IPS DF 6.9 (cell line): ENCODE measurements around the gene MED15.
"Not testable (repeated sequence)": the region's sequence is repeated elsewhere in the genome, so short reads cannot be mapped to it uniquely, and the experiment has no call there.

Experiments
- DNase-seq: peaks from one replicate; pipeline ENCODE4 v3.0.0-alpha.2; 2013; ENCODE audit warnings: low read depth, low spot score
- H3K27ac ChIP-seq: one replicate; pipeline ENCODE4 v1.5.1; 2013; ENCODE audit warnings: low read length, control low read depth
- H3K27me3 ChIP-seq: 2 replicates; pipeline ENCODE4 v1.6.1; 2013; ENCODE audit warnings: mild to moderate bottlenecking, low read length; ENCODE audit not compliant: control insufficient read depth, insufficient read depth
- H3K36me3 ChIP-seq: 2 replicates; pipeline ENCODE4 v1.6.1; 2013; ENCODE audit warnings: low read length; ENCODE audit not compliant: control insufficient read depth, insufficient read depth
- H3K4me1 ChIP-seq: 2 replicates; pipeline ENCODE4 v1.6.1; 2013; ENCODE audit warnings: low read length; ENCODE audit not compliant: control insufficient read depth, insufficient read depth
- H3K4me3 ChIP-seq: 2 replicates; pipeline ENCODE4 v1.5.1; 2013; ENCODE audit warnings: mild to moderate bottlenecking, low read length
- H3K9me3 ChIP-seq: 2 replicates; pipeline ENCODE4 v1.6.1; 2013; ENCODE audit warnings: low read length, inconsistent platforms; ENCODE audit not compliant: control insufficient read depth, insufficient read depth
- WGBS: extraction: QIAGEN DNeasy Blood & Tissue Kit; methylation state at CpG from one replicate; pipeline ENCODE4 v1.1.7; 2013; ENCODE audit warnings: mixed read lengths, missing lambda C conversion rate; ENCODE audit not compliant: insufficient read length, insufficient coverage; 5-methylcytosine and 5-hydroxymethylcytosine counted together

Gene MED15

GRCh38 chr22:20532256-20532993 is 25.0 kb downstream of the MED15 start:
- Histone ChIP-seq H3K4me1 (no peaks in the 10 kb centered on the region; the same call in 1 of the 2 replicates), H3K4me3 (no peak overlapping the region), H3K9me3 (no peaks in the 10 kb centered on the region), H3K27me3 (no peaks in the 10 kb centered on the region), H3K27ac (no peak overlapping the region), H3K36me3 (0 out of 2 replicates have a peak, but pooled peaks cover 3% of the 10 kb centered on the region)
- no peak for DNase-seq
- WGBS: no CpG with 5 or more reads among the region's 10 CpGs

DNA sequence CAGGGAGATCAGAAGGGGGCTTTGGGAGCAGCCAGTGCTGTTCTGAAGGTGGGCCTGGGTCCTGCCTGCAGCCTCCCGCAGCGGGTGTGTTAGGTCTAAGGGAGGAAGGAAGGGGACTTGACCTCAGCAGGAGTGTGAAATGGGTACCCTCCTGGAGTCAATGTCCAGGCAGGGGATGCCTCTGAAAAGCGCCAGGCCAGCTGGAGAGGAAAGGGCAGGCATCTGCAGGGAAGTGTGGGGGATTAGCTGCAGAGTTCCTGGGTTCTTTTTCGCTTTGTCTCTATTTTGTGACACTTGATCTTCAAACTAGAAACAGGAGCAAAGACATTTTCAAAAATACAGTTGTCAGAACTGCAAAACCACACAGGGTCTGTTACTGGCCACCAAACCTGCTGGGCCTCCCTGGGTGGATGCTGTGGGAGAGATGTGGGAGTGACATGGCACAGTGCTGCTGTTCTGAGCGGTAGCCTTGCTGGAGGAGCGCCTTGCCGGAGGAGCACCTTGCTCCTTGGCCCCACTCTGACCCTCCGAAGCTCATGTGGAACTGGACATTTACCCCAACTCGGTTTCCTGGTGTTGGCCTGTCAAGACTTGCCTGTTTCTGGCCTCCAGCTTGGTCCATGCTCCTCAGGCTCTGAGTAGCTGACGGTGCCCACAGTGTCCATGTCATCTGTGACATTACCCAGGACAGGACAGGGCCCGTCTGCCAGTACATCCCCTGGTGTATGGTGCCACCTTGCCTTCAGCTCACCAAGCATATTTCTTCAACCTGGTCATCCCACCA is 25.9 kb downstream of the MED15 start:
- DNase-seq: no peak
- no CpG with 5 or more reads among the region's 11 CpGs for WGBS
- Histone ChIP-seq H3K9me3 (no peaks in the 10 kb centered on the region), H3K27me3 (no peaks in the 10 kb centered on the region), H3K27ac (no peak overlapping the region), H3K36me3 (0 out of 2 replicates have a peak, but pooled peaks cover 3% of the 10 kb centered on the region), H3K4me1 (no peaks in the 10 kb centered on the region; the same call in 1 of the 2 replicates), H3K4me3 (no peak overlapping the region)

DNA sequence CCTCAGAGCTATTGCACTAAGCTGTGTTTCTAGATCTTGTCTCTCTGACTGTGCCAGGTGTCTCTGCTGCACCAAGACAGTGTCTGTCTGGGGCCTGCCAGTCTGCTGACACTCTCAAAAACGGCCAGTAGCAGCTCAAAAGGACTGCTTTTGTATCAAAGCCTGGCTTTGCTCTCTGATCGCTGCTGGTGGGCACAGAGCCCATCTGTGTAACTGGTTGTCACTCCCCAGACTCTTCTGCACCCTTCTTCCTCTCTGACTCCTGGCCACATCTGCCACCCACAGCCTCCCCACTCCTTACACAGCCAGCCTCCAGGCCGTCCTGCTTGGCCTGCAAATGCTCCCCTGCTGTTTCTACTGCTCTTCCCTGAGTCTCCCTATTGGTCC is 26.5 kb downstream of the MED15 start:
- H3K9me3 ChIP-seq: no peaks in the 10 kb centered on the region
- no peaks in the 10 kb centered on the region for H3K27me3 ChIP-seq
- H3K36me3 ChIP-seq: no peaks in the 10 kb centered on the region
- DNase-seq: no peak
- H3K27ac ChIP-seq: no peak overlapping the region
- H3K4me1 ChIP-seq: no peaks in the 10 kb centered on the region; the same call in 1 of the 2 replicates
- no CpG with 5 or more reads among the region's 3 CpGs for WGBS
- no peak overlapping the region for H3K4me3 ChIP-seq

DNA sequence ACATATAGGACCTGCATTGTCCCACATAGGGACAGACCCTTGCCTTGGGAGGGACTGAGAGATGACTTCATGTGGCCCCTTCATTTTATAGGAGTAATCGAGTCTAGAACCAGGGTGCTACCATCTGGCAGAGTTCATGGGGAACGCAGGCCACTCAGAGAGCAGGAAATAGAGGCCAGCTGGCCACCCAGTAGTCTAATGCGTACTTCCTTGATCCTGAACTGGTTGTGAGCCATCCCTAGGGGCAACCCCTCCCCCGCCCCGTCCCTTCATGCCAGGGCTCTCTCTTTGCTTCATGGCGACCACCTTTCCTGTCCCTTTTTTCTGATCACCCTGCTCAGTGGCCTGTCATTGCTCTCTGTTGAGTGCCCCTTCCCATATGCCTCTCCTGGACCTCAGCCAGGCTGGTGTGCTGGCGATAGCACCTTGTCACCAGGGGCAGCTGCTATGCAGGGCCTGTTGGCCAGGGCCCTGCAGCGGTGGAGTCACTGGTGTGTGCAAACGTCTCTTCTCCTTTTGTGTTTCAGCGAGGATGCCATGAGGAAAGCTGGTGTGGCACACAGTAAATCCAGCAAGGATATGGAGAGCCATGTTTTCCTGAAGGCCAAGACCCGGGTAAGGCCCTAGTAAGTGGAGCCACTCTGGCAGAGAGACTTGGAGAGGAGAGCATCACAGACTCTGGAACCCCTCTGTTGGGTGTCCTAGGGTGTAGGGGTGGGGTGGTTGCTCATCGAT is 29.3 kb downstream of the MED15 start:
- no peak for DNase-seq
- Histone ChIP-seq H3K4me1 (no peaks in the 10 kb centered on the region), H3K4me3 (no peak overlapping the region), H3K36me3 (no peaks in the 10 kb centered on the region), H3K9me3 (no peaks in the 10 kb centered on the region), H3K27ac (no peak overlapping the region), H3K27me3 (no peaks in the 10 kb centered on the region)
- no CpG with 5 or more reads among the region's 12 CpGs for WGBS

GRCh38 chr22:20537325-20537756 is 29.9 kb downstream of the MED15 start:
- Histone ChIP-seq H3K9me3 (no peaks in the 10 kb centered on the region), H3K36me3 (no peaks in the 10 kb centered on the region), H3K4me1 (no peaks in the 10 kb centered on the region), H3K27me3 (no peaks in the 10 kb centered on the region), H3K4me3 (no peak overlapping the region), H3K27ac (no peak overlapping the region)
- WGBS: no CpG with 5 or more reads among the region's 3 CpGs
- DNase-seq: no peak

GRCh38 chr22:20537983-20538382 is 30.6 kb downstream of the MED15 start:
- Histone ChIP-seq H3K27ac (no peak overlapping the region), H3K4me1 (no peaks in the 10 kb centered on the region), H3K27me3 (no peaks in the 10 kb centered on the region), H3K36me3 (no peaks in the 10 kb centered on the region), H3K4me3 (no peak overlapping the region), H3K9me3 (no peaks in the 10 kb centered on the region)
- WGBS: no CpG with 5 or more reads among the region's 7 CpGs
- no peak for DNase-seq

GRCh38 chr22:20538875-20539274 is 31.5 kb downstream of the MED15 start:
- not testable (repeated sequence) for H3K36me3 ChIP-seq, H3K4me1 ChIP-seq, H3K27me3 ChIP-seq, H3K4me3 ChIP-seq, H3K9me3 ChIP-seq, H3K27ac ChIP-seq, DNase-seq
- no CpG with 5 or more reads among the region's 8 CpGs for WGBS

DNA sequence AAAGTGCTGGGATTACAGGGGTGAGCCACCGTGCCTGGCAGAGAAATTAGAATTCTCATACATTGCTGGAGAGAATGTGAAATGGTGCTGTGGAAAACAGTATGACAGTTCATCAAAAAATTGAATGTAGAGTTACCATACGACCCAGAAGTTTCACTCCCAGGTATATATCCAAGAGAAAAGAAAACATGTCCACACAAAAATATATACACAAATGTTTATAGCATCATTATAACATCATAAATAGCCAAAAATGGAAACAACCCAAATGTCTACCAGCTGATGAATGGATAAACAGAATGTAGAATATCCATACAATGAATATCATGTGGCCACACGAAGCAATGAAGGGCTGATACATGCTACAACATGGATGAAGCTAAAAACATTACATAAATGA is 34.6 kb downstream of the MED15 start:
- Histone ChIP-seq H3K36me3 (no peaks in the 10 kb centered on the region; the same call in 1 of the 2 replicates), H3K4me1 (no peaks in the 10 kb centered on the region), H3K27me3 (no peaks in the 10 kb centered on the region), H3K9me3 (no peaks in the 10 kb centered on the region), H3K4me3 (no peak overlapping the region), H3K27ac (no peak overlapping the region)
- WGBS: no CpG with 5 or more reads among the region's 3 CpGs
- no peak for DNase-seq

GRCh38 chr22:20542736-20543135 is 35.3 kb downstream of the MED15 start:
- Histone ChIP-seq H3K4me1 (no peaks in the 10 kb centered on the region), H3K4me3 (no peak overlapping the region), H3K9me3 (no peaks in the 10 kb centered on the region), H3K27ac (no peak overlapping the region), H3K36me3 (no peaks in the 10 kb centered on the region; the same call in 1 of the 2 replicates), H3K27me3 (no peaks in the 10 kb centered on the region)
- DNase-seq: no peak

GRCh38 chr22:20545318-20545634 is 37.9 kb downstream of the MED15 start:
- not testable (repeated sequence) for H3K36me3 ChIP-seq, H3K9me3 ChIP-seq
- WGBS: no CpG with 5 or more reads among the region's 3 CpGs

More at GRCh38 chr22:20545318-20545634, 37.9 kb downstream of the MED15 start:
- H3K4me1 ChIP-seq, DNase-seq, H3K27me3 ChIP-seq, H3K27ac ChIP-seq, H3K4me3 ChIP-seq: not testable (repeated sequence)
